ENCODE results near the gene TOX3.

Gene TOX3

DNA sequence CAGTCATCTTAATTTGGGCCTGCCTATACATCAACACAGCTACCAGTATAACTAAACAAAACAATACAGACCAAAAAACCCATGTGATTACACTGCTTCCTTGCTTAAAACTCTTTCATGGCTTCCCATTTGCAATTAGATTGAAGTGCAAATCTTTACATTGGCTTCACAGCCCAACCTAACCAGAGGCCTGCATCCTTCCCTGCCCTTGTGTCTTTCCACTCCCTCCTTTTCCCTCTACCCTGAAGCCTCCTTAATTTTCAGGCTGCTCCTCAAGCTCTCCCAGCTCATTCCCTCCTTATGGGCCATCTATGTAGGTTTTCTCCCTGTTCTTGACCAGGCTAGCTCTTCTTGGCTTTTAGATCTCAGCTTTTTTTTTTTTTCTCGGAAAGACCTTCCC lies 147.8 kb downstream of the TOX3 start:
- H3K4me1 Mint-ChIP-seq (ENCODE audit: low read depth), result no peaks in the 10 kb centered on the region
- no peak overlapping the region for H3K27ac Mint-ChIP-seq
- no peaks in the 10 kb centered on the region for H3K9me3 Mint-ChIP-seq
- no peak overlapping the region for H3K4me3 Mint-ChIP-seq
- H3K36me3 Mint-ChIP-seq (ENCODE audit: low read depth), result no peaks in the 10 kb centered on the region
- no peaks in the 10 kb centered on the region for H3K27me3 Mint-ChIP-seq

DNA sequence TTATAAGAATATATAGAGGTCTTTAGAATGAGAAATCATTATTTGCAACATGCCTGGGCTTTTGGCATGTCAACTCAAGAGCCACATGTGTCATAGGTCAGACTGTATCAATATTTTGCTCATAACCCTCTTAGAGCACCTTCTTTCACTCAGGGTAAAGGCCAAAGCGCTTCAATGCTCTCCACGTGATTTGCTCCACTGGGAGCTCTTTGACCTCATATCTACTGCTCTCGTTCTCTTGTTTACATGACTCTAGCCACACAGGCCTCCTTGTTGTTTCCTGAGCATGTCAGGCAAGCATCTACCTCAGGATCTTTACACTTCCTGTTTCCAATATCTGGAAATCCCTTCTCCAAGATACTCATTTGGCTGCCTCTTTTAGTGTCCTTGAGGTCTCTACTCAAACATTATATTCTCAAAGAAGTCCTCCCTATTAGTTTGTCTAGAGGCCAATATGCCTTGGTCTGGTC lies 148.4 kb downstream of the TOX3 start:
- Mint-ChIP-seq H3K4me1 (ENCODE audit: low read depth) (no peaks in the 10 kb centered on the region), H3K27me3 (no peaks in the 10 kb centered on the region), H3K4me3 (no peak overlapping the region)

DNA sequence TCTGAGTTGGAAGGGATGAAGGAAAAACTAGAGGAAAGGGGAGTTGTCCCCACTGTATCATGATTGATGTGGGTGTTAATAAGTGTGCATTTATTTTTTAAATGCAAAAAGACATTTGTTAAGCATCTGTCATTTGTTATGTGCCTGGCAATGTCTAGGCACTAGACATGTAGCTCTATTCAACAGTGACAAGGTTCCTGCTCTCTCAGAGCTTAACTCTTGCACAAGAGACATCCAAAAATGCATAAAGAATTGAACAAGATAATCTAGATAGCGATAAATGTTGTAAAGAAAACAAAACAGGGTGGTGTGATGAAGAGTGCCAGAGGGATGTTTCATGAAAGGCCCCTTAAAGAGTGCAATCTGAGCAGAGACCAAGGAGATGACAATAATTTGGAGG lies 148.9 kb downstream of the TOX3 start:
- H3K36me3 Mint-ChIP-seq (ENCODE audit: low read depth), result no peaks in the 10 kb centered on the region
- H3K27me3 Mint-ChIP-seq, result no peaks in the 10 kb centered on the region
- no peak overlapping the region for H3K27ac Mint-ChIP-seq
- no peak overlapping the region for H3K4me3 Mint-ChIP-seq
- no peaks in the 10 kb centered on the region for H3K4me1 Mint-ChIP-seq (ENCODE audit: low read depth)
- H3K9me3 Mint-ChIP-seq, result no peaks in the 10 kb centered on the region

More for the DNA sequence above, 148.4 kb downstream of the TOX3 start:
- H3K36me3 Mint-ChIP-seq (ENCODE audit: low read depth), result no peaks in the 10 kb centered on the region
- H3K27ac Mint-ChIP-seq, result no peak overlapping the region
- H3K9me3 Mint-ChIP-seq, result no peaks in the 10 kb centered on the region

DNA sequence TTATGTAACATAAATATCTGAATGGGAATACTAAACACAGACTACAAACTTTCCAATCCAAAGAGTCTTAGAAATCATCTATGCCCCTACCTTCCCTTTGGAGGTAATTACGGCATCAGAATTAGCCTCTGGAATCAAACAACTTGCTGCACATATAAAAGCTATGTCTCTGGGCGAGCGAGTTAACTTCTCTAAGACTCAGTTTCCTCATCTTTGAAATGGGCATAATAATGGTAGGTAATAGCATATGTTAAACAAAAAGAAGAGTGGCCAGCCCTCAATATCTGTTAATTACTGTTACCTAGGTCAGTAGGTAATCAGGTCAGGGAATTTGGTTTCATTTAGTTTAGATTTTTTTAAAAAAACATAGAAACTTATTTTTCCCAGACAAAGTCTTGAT lies 153.5 kb downstream of the TOX3 start:
- Mint-ChIP-seq H3K36me3 (ENCODE audit: low read depth) (no peaks in the 10 kb centered on the region), H3K27ac (no peak overlapping the region), H3K4me3 (no peak overlapping the region), H3K27me3 (no peaks in the 10 kb centered on the region), H3K9me3 (no peaks in the 10 kb centered on the region), H3K4me1 (ENCODE audit: low read depth) (no peaks in the 10 kb centered on the region)

DNA sequence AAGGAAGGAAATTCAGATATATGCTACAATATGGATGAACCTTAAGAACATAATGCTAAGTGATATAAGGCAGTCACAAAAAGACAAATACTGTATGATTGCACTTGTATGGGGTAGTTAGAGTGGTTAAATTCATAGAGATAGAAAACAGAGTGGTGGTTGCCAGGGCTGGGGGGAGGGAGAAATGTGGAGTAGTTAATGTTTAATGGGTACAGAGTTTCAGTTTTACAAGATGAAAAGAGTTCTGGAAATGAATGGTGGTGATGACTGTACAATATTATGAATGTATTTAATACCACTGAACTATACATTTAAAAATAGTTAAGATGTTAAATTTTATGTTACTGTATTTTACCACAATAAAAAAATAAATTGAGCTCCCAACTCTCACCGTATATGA lies 157.9 kb downstream of the TOX3 start:
- Mint-ChIP-seq H3K27ac (no peak overlapping the region), H3K4me1 (ENCODE audit: low read depth) (no peaks in the 10 kb centered on the region), H3K4me3 (no peak overlapping the region), H3K27me3 (no peaks in the 10 kb centered on the region), H3K36me3 (ENCODE audit: low read depth) (no peaks in the 10 kb centered on the region), H3K9me3 (no peaks in the 10 kb centered on the region)

Measured in stimulated activated naive CD8-positive, alpha-beta T cell treated with anti-CD3 and anti-CD28 coated beads, Interleukin-15, Interleukin-2, amounts not matched to agents 100 ng/mL and 50 ng/mL, for 24 hours (primary cell).